Stimulated activated CD4-positive, alpha-beta T cell treated with anti-CD3 and anti-CD28 coated beads, Interleukin-2, amount 100 ng/mL, for 48 hours (primary cell): Measurements from ENCODE around the gene RIN2.
"Not testable (repeated sequence)": the region's sequence is repeated elsewhere in the genome, so short reads cannot be mapped to it uniquely, and the experiment has no call there.

Experiments
- DNase-seq, 2 donors: peaks; one replicate each; pipeline ENCODE4 v3.0.0-alpha.2; 2020

RIN2 gene

DNA sequence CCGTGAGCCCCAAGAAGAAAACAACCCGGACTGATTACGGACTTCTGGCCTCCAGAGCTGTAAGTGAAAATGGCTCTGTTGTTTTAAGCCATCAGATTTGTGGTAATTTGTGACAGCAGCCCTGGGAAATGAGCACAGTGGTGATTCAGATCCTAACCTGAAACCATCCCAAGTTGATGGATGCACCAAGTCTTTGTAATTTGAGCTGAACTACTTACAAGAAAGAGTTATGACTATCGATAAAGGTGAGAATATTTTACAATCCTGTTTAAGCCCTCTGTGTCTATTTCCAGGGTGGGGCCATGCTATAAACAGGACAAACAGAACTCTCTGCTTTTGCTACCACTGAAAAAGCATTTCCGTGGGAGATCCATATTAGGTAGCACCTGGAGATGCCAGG is 19.1 kb upstream of the RIN2 start:
- DNase-seq, result no peak

DNA sequence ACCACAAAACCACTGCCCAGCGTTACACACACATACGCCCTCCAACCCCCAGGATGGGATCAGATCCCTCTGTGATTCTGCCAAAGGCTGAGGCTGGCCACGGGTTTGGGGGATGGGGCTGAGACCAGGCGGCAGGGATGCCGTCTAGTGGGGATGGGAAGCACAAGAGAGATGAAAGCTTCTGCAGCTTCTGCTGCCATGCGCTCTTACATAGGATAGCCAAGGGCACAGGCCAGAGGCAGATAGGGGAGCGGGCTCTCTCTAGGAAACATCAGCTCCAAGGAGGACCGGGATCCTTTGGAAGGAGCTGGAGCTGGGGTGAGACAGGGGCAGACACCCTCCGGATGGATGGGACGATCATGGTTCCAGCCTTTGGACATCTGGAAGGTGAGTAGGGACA is 18.7 kb upstream of the RIN2 start:
- DNase-seq, result no peak

DNA sequence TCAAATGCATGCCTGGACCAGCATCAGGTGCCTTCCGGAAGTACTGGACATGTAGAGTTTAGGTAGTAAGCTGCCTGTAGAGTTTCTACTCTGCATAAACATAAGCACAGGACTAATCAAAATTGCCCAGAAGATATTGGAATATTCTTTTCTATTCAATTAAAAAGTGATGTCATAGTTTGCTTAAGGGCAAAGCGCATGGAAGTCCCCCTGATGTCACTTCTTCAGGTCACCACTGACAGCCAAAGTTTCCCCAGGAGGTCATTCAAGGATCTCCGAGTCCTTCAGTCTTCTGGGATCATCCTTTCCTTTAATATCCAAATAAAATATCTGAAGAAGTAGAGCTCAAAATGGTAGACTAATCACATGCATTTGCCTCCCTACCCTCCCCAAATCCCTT is 17.5 kb upstream of the RIN2 start:
- DNase-seq, result no peak

DNA sequence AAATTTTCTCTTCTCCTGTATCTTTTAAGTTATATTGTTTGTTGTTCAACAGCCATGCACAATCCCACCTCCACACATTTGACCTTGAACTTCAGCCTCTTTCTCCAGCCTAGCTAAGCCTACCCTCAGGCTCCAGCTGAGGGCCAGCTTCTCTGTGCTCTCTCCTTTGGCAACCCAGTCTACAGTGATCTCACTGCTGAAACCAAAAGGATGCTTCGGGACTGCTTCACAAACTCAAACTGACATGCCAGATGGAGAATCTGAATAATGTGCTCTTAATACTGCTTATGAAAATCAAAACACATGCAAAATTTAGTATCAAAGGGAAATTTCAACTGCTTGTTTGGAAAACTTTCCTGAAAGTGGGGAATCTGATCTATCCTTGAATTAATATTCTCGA is 16.1 kb upstream of the RIN2 start:
- DNase-seq, result no peak

DNA sequence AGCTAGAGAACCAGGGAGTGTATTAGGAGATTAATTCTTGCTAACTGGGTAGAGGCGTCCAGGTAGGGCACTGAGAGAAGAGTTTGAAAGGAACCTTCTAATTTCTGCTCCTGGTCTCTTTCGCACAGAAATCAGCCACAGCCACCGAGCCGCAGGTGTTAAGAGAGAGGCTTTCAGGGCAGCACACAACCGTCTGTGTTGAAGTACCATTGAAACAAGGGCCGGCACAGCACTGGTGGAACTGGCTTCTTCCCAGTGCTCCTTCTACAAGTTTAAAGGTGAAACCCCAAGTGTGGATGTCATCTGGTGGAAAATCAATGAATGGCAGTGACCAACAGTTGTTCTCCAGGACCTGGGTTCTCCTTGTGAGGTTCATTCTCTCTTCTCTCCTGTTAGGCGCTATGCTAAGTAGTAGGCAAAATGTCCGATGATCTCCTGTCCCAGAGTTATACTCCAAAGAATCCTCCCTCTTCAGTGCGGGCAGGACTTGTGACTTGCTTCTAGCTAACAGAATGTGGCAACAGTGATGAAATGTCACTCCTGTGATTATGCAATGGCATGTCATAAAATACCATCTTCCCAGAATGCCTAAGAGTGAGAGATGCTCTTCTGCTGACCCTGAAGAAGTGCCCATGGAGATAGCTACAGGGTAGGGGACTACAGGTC is 15.0 kb upstream of the RIN2 start:
- DNase-seq, result no peak

DNA sequence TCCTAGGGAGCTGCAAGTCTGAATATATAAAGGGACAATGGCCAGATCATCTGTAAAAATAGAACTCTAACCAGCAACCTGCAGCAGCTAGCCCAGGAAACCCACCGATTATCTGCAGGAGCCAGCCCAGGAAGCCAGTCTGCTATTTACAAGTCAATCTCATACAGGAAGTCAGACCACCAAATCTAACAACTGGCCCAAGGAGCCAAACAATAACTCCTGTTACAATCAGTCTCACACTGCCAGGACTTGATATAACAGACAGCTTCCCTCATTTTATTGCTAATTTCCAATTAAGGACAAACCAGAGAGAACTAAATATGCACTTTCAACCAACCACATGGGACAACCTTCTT is 14.4 kb upstream of the RIN2 start:
- DNase-seq, result no peak

DNA sequence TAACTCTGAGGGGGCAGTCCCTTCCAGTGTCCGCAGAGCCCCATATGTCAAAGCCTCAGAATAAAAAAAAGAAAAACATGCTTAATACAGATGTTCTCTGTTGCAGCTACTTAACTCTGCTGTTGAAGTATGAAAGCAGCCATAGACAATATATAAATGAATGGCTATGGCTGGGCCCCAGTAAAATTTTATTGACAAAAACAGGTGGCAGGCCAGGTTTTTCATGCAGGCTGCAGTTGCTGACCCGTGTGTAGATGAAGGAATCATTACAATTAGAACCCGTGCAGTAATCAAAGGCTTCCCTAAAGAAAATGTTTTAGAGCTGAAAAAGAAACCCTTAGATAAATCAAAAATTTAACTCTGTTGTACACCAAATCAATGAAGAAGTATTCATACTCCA is 13.0 kb upstream of the RIN2 start:
- no peak for DNase-seq

DNA sequence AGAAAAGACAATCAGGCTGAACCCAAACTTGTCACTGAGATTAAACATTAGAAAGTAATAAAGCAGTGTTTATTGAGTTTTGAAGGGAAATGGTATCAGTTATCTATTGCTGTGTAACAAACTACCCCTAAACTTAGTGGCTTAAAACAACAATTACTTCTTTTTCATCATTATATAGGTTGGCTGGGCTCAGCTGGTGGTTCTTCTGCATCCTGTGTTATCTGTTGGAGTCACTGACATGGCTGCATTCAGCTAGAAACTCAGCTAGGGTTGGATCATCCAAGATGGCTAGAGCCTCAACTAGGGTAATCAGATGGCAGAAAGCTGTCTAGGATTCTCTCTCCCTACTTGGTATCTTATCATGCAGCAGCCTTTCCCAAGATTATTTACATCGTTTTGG is 12.5 kb upstream of the RIN2 start:
- no peak for DNase-seq

DNA sequence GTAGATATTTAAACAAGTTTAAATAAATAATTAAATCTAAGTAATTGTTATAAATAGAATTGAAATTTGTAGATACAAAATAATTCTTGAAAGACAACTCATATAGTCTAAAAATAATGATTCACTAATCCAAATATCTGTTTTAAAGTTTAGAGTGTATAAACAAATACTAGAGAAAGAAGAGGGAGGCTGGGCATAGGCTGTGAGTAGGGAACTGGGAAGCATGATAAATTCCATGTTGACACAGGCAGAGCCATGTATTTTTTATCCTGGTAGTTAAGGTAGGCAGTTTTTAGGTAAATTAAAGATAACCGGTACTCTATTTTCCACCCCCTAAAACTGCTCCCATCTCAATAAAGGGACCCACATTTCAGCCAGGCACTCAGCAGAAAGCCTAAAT is 11.7 kb upstream of the RIN2 start:
- no peak for DNase-seq

DNA sequence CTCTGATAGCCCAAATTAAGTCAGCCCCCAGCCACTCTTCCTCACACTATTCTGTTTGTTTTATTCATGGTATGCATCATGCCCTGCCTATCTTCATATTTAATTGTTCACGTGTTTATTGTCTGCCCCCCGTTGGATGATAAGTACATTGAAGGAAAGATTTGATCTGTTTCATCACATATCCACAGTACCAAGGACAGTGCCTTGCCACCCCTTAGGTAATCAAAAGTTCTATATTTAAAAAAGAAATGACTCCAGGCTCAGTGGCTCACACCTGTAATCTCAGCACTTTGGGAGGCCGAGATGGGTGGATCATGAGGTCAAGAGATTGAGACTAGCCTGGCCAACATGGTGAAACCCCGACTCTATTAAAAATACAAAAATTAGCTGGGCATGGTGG is 10.2 kb upstream of the RIN2 start:
- DNase-seq, result no peak

DNA sequence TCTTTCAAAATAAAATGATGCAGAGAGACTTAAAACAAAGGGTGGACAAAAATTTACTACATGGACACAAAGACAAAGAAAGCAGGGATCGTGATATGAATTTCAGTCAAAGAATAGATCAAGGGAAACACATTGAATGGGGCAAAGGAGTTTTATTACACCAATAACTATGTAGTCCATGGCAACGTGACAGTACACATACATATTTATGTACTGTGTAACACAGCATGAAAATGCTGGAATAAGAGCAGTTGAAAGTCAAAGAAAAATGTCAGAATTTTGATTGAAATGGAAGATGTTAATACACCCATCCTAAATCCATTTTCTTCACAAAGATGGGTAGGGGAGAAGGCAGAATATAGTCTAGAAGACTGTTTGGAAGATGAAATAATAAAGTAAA is 9.4 kb upstream of the RIN2 start:
- no peak for DNase-seq

DNA sequence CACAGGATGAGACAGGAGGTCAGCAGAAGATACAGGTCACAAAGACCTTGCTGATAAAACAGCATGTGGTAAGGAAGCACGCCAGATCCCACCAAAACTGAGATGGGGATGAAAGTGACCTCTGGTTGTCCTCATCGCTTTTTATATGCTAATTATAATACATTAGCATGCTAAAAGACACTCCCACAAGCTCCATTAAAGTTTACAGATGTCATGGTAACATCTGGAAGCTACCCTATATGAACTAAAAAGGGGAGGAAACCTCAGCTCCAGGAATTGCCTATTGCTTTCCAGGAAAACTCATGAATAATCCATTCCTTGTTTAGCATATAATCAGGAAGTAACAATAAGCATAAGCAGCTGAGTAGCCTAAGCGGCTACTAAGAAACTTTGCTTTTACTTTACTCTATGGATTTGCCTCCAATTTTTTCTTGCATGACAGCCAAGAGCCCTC is 8.4 kb upstream of the RIN2 start:
- no peak for DNase-seq

DNA sequence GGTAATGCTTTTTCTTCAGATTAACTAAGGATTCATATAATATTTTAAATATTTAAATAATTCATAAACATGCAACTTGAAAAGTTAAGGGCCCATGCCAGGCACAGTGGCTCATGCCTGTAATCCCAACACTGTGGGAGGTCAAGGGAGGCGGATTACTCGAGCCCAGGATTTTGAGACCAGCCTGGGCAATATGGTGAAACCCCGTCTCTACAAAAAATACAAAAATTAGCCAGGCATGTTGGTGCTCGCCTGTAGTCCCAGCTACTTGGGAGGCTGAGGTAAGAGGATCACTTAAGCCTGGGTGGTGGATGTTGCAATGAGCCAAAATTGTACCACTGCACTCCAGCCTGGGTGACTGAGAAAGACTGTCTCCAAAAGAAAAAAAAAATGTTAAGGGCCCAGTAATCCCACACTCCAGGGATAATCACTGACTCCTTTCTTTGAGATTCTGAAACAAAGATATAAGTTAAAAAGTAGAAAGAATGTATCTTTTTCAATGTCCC is 7.9 kb upstream of the RIN2 start:
- no peak for DNase-seq

DNA sequence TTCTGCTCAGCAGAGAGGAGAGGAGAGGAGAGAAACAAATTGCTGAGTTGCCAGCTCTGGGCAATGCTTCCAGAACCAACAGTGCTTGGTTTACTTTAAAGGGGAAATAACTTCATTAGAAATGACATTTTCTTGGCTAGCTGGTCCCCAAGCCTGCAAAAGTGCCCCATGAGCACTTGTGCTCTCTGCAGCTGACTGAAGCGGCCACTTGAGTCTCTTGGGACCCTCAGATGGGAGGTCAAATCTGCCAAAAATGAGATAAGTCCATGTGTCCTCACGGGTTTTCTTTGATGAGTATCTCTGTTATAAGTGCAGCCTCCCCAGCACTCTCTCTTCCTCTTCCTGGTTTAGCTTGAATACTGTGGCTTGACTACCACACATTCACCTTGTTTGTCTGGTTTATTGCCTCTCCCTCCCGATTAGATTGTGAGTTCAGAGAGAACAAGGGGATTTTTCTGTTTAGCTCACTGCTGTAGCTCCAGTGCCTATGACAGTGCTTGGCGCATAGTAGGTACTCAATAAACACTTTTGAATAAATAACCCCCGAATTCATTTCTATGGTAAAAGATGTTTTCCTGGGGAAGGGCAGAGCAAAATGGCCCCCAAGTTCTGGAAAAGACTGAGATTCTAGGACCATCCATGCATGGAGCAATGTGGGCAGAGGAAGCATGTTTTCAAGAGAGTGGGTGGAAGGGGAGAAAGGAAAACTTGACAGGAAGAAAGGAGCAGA is 7.0 kb upstream of the RIN2 start:
- DNase-seq, result no peak

DNA sequence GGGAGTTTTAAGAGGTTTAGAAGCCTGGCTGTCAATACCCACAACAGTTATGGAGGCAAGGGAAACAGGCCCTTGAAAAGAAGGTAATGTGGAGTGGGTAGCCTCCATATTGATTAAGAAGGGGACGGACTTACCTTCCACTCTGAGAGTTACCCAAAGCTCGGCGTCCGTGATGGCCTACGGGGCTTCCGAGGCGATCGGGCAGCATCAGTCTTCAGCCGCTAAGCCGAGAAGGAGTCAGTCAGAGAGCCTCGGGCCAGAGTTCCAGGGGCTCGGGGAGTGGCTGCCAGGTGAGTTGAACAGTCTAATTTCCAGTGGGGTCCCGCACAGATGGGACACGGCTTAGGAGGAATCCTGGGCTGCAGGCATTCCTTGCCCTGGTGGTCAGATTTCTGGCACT is 3.9 kb upstream of the RIN2 start:
- DNase-seq, result not testable (repeated sequence)

DNA sequence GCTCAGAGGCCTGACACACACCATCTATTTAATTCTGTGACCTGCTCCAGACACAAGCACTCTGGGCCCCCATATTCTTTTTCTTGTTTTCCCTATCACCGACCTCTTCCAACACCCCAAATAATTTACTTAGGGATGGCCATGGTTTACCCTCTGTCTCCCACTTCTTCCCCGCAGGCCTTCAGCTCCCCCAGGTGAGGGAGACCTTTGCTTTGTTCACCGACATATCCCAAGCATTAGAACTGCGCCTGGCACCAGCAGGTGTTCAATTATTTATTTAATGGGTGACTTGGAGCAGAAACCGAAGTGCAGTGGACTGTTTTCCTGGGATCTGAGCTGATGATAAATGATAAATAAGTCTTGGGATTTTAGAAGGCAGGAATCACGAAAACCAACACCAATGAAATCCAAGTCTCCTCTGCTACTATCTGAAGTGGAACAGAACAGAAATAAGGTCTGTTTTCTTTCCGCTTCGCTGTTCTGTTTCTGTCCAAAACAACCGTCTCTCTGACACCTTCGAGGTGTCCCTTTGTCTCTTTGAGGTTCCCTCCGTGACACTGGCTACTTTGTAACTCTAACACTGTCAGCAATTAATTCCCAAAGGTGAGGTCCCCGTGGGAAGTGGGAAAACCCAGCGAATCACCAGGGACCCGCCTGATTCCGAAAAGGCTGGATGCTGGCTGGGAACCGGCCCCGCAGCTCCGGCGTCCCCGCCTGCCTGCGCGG is 1.1 kb upstream of the RIN2 start:
- no peak for DNase-seq

DNA sequence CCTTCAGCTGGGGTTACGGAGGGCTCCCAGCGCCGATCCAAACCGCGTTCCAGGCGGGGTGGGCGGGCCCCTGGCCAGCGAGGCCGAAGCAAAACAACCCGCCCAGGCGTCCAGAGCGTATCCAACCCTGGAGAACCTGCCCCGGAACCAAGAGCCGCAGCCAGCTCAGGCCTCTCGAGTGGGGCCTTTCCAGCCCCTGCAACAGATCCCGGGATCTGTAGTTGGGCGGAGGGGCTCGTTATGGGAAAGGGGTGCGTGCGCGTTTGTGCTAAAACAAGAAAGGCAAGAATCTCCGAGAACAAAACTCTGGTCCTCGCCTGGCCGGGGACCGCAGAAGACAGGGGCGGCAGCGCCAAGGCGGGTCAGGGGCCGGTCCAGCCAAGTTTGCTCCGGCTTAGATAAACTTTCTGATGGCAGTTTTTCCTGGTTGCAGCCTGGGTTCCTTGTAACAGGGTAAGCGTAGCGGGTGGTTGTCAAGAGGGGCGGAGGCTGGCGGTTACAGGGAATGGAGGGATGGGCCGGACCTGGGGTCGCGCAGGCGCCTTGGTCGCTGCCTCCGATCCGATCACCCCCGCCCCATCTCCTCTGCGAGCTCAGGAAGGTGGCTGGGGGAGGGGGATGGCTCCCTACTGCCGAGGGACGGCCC is 448 bp upstream of the RIN2 start:
- DNase-seq, result no peak

DNA sequence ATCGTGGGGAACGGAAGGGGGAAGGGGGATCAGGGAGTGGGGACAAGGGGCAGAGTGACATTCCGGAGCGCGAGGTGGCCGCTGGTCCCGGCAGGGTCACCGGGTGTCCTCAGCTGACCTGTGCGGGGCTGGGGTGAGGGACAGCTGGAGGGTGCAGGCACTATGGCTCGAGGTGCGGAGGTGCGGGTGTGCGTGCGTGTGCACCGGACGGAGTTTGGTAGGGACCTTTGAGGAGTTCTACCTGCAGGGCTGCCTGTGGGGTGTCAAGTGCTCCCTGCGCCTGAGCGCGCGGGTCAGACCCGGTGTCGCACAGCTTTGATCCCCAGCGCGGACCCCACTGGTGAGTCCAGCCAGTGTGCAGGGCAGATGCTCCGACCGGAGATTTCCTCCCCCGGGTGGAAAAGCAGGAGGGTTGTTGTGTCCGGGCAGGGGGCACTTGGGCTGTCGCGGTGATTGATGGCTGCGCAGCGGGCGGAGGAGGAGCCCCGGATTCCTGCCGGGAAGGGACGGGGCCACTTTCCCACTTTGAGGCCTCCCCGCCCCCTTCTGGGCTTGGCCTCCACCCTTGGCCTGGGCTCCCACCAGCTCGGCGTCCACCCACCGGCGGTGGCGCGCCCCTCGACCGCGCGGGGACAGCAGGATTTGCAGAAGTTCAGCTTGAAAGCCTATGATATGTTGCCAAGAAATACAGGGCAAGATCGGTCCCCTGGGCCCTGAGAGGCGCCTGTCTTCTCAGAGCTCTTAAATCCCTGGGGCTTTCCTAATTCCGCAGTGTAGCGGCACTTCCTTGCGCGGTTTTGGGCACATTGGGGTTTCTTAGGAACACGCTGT is 658 bp downstream of the RIN2 start:
- no peak for DNase-seq

DNA sequence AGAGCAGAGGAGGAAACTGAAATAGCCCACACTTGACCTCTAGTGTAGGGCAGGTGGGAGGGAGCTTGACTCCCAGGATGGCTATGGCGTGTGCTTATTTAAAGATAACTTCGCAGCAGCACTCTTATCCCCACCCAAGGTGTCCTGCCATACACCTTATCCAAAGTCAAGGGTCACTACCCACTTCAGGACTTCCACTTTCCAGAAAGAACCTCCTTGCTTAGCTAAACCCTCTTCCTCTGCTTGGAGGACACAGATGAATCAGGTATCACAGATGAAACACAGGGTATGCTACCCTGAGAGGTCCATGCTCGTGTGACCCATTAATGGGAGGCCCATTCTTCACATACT is 2.3 kb downstream of the RIN2 start:
- DNase-seq, result no peak

DNA sequence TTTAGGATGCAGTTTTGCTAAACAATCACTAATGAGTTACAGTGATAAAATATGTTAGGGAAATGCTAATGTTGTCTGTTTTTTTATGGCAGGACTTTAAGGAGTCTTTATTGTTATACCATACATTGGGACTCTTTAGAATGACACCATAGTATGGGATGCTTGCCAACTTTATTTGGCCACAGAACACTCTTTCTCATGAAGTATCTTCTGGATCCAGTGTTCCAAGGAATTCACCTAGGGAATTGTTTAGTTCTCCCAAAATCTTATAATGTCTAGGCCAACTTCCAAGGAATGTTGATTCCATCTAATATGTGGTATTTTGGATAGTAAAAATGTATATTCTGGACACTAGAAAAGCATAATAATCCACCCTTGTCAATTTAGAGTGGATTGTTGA is 3.3 kb downstream of the RIN2 start:
- no peak for DNase-seq

DNA sequence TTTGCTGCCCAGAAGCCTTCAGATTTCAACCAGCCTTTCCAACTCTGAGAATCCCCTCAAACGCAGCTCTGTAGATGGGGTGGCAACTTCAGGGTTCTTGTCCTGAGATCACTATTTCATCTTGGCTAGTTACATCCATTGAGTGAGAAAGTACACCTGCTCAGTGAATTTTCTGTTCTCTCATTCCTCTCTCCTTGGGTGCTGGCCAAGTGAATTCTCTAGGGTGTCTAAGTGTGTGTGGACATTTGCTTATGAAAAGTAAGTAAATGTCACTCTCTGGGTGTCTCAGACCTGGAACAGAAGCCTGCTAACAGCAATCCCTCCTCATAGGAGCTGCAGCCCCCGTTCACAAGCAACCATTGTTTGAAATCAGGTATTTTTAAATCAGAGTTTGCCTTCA is 3.8 kb downstream of the RIN2 start:
- DNase-seq, result no peak

DNA sequence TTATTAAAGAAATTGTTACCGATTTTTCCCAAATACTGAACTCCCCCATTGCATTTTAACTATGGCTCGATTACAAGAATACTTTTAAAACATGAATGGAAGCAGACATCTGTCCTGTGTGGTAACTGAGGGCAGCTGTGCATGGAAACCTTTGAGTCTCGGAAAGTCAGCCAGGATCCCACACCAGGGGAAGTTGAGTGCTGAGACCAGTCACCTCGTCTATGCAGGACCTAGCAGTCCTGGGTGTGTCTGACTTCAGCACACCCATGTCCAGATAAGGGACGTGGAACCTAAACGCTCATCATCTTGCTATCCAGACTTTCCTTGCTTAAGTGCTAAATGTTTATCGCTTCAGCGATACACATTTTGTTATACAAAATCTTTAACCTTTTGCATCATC is 6.1 kb downstream of the RIN2 start:
- DNase-seq, result no peak

DNA sequence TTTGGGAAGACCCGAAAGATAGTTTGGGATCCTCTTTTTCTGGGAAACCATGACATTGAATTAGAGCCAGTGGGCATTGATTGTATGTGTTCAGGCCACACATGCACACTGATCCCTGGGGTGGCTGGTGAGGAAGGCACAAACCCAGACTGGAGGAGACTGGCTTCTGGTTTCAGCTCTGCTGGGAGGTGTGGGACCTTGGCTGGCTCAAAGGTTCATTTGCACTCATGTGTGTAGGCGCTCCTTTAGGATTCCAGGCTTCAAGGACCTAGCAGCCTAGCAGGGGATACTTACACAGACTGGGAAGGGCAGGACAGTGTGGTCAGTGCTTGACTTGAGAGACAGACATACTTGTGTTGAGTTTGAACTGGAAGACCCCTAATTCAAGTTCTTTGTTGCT is 7.2 kb downstream of the RIN2 start:
- no peak for DNase-seq
